ENCODE measurements around the gene CDC42BPA. TPM values are rescaled to one million over a fixed set of nuclear protein-coding genes. Genes with fewer than 3 reads are reported as not detected.

Gene CDC42BPA
- polyA plus RNA-seq, 1 donor from 2014 or later: 22.9 TPM

- Histone ChIP-seq H3K4me3 (ENCODE audit: low read length) (no peak overlapping the region), H2AFZ (ENCODE audit: low read depth, low read length) (no peak overlapping the region), H3K9me3 (ENCODE audit: low read length) (no peaks in the 10 kb centered on the region), H3K4me2 (ENCODE audit: low read length) (no peak overlapping the region), H3K79me2 (replicated peaks; ENCODE audit: insufficient read depth, low read length) (no peaks in the 10 kb centered on the region), H3K9ac (ENCODE audit: low read length) (no peak overlapping the region), H3K27ac (ENCODE audit: low read length) (no peak overlapping the region), H4K20me1 (ENCODE audit: insufficient read depth) (no peaks in the 10 kb centered on the region), H3K36me3 (ENCODE audit: insufficient read depth, low read length) (no peaks in the 10 kb centered on the region), H3K9me2 (ENCODE audit: insufficient read depth, low read length) (no peaks in the 10 kb centered on the region), H3F3A (ENCODE audit: insufficient read depth, low read length, poor library complexity, severe bottlenecking) (no peaks in the 10 kb centered on the region), H3K27me3 (ENCODE audit: insufficient read depth, low read depth, low read length) (no peaks in the 10 kb centered on the region)
- no peak for TF ChIP-seq POLR2AphosphoS5 (IDR thresholded peaks at IDR 0.05)
- no peak for TF ChIP-seq RAD21 (conservative IDR thresholded peaks at IDR 0.05)
- no peak for TF ChIP-seq CTCF (IDR thresholded peaks at IDR 0.05; ENCODE audit: poor library complexity, severe bottlenecking)
- no peak for TF ChIP-seq EZH2 (IDR thresholded peaks at IDR 0.05; ENCODE audit: borderline replicate concordance, insufficient read depth, low read length, poor library complexity, severe bottlenecking)
- no peak for TF ChIP-seq REST (IDR thresholded peaks at IDR 0.05; ENCODE audit: borderline replicate concordance)
- no peak for TF ChIP-seq SMC3 (conservative IDR thresholded peaks at IDR 0.05; ENCODE audit: poor library complexity)
- TF ChIP-seq MXI1 (conservative IDR thresholded peaks at IDR 0.05; ENCODE audit: poor library complexity, severe bottlenecking): no peak
- TF ChIP-seq TAF1 (IDR thresholded peaks at IDR 0.05; ENCODE audit: low read depth): no peak
- TF ChIP-seq EP300 (conservative IDR thresholded peaks at IDR 0.05; ENCODE audit: poor library complexity, severe bottlenecking): no peak
Observed at GRCh38 chr1:226951286-226952117, 366.8 kb downstream of the CDC42BPA start.

- Histone ChIP-seq H3F3A (ENCODE audit: insufficient read depth, low read length, poor library complexity, severe bottlenecking) (no peaks in the 10 kb centered on the region), H3K27ac (ENCODE audit: low read length) (no peak overlapping the region), H2AFZ (ENCODE audit: low read depth, low read length) (no peak overlapping the region), H3K9me2 (ENCODE audit: insufficient read depth, low read length) (no peaks in the 10 kb centered on the region), H3K36me3 (ENCODE audit: insufficient read depth, low read length) (no peaks in the 10 kb centered on the region), H3K4me2 (ENCODE audit: low read length) (no peak overlapping the region), H3K4me3 (ENCODE audit: low read length) (no peak overlapping the region), H4K20me1 (ENCODE audit: insufficient read depth) (no peaks in the 10 kb centered on the region), H3K27me3 (ENCODE audit: insufficient read depth, low read depth, low read length) (no peaks in the 10 kb centered on the region), H3K9ac (ENCODE audit: low read length) (no peak overlapping the region), H3K9me3 (ENCODE audit: low read length) (no peaks in the 10 kb centered on the region), H3K79me2 (replicated peaks; ENCODE audit: insufficient read depth, low read length) (no peaks in the 10 kb centered on the region)
- TF ChIP-seq EZH2 (IDR thresholded peaks at IDR 0.05; ENCODE audit: borderline replicate concordance, insufficient read depth, low read length, poor library complexity, severe bottlenecking): no peak
- no peak for TF ChIP-seq EP300 (conservative IDR thresholded peaks at IDR 0.05; ENCODE audit: poor library complexity, severe bottlenecking)
- no peak for TF ChIP-seq CTCF (IDR thresholded peaks at IDR 0.05; ENCODE audit: poor library complexity, severe bottlenecking)
- TF ChIP-seq POLR2AphosphoS5 (IDR thresholded peaks at IDR 0.05): no peak
- TF ChIP-seq TAF1 (IDR thresholded peaks at IDR 0.05; ENCODE audit: low read depth): no peak
- no peak for TF ChIP-seq SMC3 (conservative IDR thresholded peaks at IDR 0.05; ENCODE audit: poor library complexity)
- no peak for TF ChIP-seq RAD21 (conservative IDR thresholded peaks at IDR 0.05)
Observed at GRCh38 chr1:226950871-226951270, 367.4 kb downstream of the CDC42BPA start.
